H1 (cell line): ENCODE measurements around the gene DYNC2I2.

Experiments
- CTCF ChIP-seq, 3 experiments: IDR thresholded peaks; 1 replicate in 2 of 3; 2 replicates in 1 of 3; pipeline versions ENCODE4 v1.5.1 to v1.6.1; 2011; ENCODE audit warnings: low read length in 3 of 3, mild to moderate bottlenecking in 3 of 3, inconsistent platforms in 2 of 3, low read depth in 1 of 3, moderate library complexity in 1 of 3; ENCODE audit not compliant: insufficient read depth in 1 of 3; ENCODE audit errors: control extremely low read depth in 1 of 3
- FOSL1 ChIP-seq: IDR thresholded peaks from 2 replicates; pipeline ENCODE4 v1.6.1; 2011; ENCODE audit warnings: mild to moderate bottlenecking, low read depth, low read length, moderate library complexity; ENCODE audit not compliant: insufficient read depth
- HDAC2 ChIP-seq, 2 experiments: fragments of 300-600 bp in 1 of 2; sonication (generic) in 1 of 2; IDR thresholded peaks; 2 replicates each; pipeline ENCODE4 v1.6.1; 2011 to 2012; ENCODE audit warnings: low read depth in 2 of 2, low read length in 2 of 2, mild to moderate bottlenecking in 2 of 2, moderate library complexity in 2 of 2, borderline replicate concordance in 1 of 2, inconsistent platforms in 1 of 2
- NANOG ChIP-seq: IDR thresholded peaks from 2 replicates; pipeline ENCODE4 v1.6.1; 2011; ENCODE audit warnings: low read length, low read depth, mild to moderate bottlenecking, inconsistent platforms; ENCODE audit not compliant: insufficient read depth, poor library complexity, severe bottlenecking
- NRF1 ChIP-seq: IDR thresholded peaks from 2 replicates; pipeline ENCODE4 v1.6.1; 2011; ENCODE audit warnings: mild to moderate bottlenecking, low read depth, low read length, improper control_type of control experiment
- POLR2A ChIP-seq, 2 experiments: IDR thresholded peaks; 1 replicate in 1 of 2; 2 replicates in 1 of 2; pipeline ENCODE4 v1.6.1; 2011; ENCODE audit warnings: low read depth in 2 of 2, low read length in 2 of 2, mild to moderate bottlenecking in 2 of 2; ENCODE audit errors: control extremely low read depth in 1 of 2
- POU5F1 ChIP-seq: IDR thresholded peaks from 2 replicates; pipeline ENCODE4 v1.6.1; 2011; ENCODE audit warnings: low read depth, mild to moderate bottlenecking, low read length, moderate library complexity
- RNF2 ChIP-seq: fragments of 200-900, 300-1000 bp; sonication (generic); IDR thresholded peaks from 2 replicates; pipeline ENCODE4 v1.7.1; 2016; ENCODE audit warnings: borderline replicate concordance, low read depth, mild to moderate bottlenecking, antibody characterized with exemption, low read length; ENCODE audit not compliant: poor library complexity, severe bottlenecking; ENCODE audit errors: missing control alignments
- SP1 ChIP-seq: IDR thresholded peaks from 2 replicates; pipeline ENCODE4 v1.6.1; 2011; ENCODE audit warnings: low read depth, low read length
- SP2 ChIP-seq: IDR thresholded peaks from 2 replicates; pipeline ENCODE4 v1.6.1; 2012; ENCODE audit warnings: mild to moderate bottlenecking, low read length, inconsistent platforms
- TAF7 ChIP-seq: optimal IDR thresholded peaks from 2 replicates; pipeline ENCODE3; 2011; ENCODE audit warnings: low read depth, mild to moderate bottlenecking, inconsistent platforms, low read length, moderate library complexity, borderline replicate concordance

DNA sequence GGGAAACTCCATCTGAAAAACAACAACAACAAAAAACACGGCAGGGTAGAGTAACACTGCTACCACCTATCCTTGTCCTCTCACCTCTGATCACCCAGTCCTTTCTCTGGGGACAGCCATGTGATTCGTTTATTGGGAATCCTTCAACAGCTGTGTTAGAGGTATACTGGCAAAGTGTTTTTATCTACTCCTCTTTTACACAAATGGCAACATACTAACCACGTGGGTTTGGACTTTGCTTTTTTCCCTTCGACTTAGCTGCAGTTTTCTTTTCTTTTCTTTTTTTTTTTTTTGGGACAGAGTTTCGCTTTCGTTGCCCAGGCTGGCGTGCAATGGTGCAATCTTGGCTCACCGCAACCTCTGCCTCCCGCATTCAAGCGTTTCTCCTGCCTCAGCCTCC, 21.1 kb upstream of the DYNC2I2 start:
- TF ChIP-seq NRF1 (no peak), CTCF (IDR thresholded peaks at IDR 0.05; ENCODE audit: control extremely low read depth in 1 of 3, insufficient read depth in 1 of 3, low read depth in 1 of 3, low read length in 3 of 3) (no peak), RNF2 (no peak), FOSL1 (no peak), TAF7 (no peak), SP2 (no peak), POLR2A (IDR thresholded peaks at IDR 0.05; ENCODE audit: control extremely low read depth in 1 of 2, low read depth in 2 of 2, low read length in 2 of 2) (no peak), HDAC2 (IDR thresholded peaks at IDR 0.05; ENCODE audit: borderline replicate concordance in 1 of 2, low read depth in 2 of 2, low read length in 2 of 2) (no peak), SP1 (no peak), POU5F1 (no peak), NANOG (no peak)
